ENCODE data around the gene QRFPR. TPM values are rescaled to one million over a fixed set of nuclear protein-coding genes. Genes with fewer than 3 reads are reported as not detected.

Gene QRFPR
- total RNA-seq (2021; fragmentation: NEBNext Ultra II Directional; extraction: Animal tissue kit (Norgen Biotek cat#: 25700)) (0.88 and 1.0 TPM in 2 replicates), polyA plus RNA-seq (2011; rRNA removed) (2.4 and 2.9 TPM in 2 replicates), polyA minus RNA-seq (2011; rRNA and poly(A)+ RNA removed) (2.7 and 3.6 TPM in 2 replicates)
- 1.4 TPM for polyA plus RNA-seq (2011; cell fraction: cytosol; rRNA removed)
- 2.2 TPM for polyA plus RNA-seq (2011; cell fraction: nucleus; rRNA removed)
- polyA plus RNA-seq (2012, experiment 1 of 2): 0.92 to 1.4 TPM (median 1.3 TPM) in 4 replicates
- 0.56 TPM for polyA plus RNA-seq (2012, experiment 2 of 2)
- polyA plus RNA-seq (2013, experiment 1 of 2): 0.95 TPM
- polyA plus RNA-seq (2013, experiment 2 of 2): 1.2 TPM
- 0.88 TPM for polyA minus RNA-seq (2011; cell fraction: cytosol; rRNA and poly(A)+ RNA removed)
- 4.0 TPM for polyA minus RNA-seq (2011; cell fraction: nucleus; rRNA and poly(A)+ RNA removed)
- long read RNA-seq, experiment 1, partial matches to known transcripts: 0 of 1 reads
- long read RNA-seq, experiment 1, other reads (novel, unspliced or antisense): 0 of 1 reads
- long read RNA-seq, experiment 2: 0 reads

- H3K4me3 ChIP-seq (ENCODE audit: extremely low read depth in 1 of 4, insufficient read depth in 2 of 4, low read depth in 3 of 4, low read length in 4 of 4): peak within 1 kb of the TSS; percentile 26 to 66 (median 57)
- H4K91ac ChIP-seq (replicated peaks; ENCODE audit: insufficient read length, low read length): no peak within 1 kb of the TSS
- peak; percentile 46 to 67 for DNase-seq (ENCODE audit: low read depth in 1 of 2, low spot score in 2 of 2)
- no peaks in the 10 kb centered on the region for H3K79me2 ChIP-seq (ENCODE audit: control insufficient read depth in 1 of 2, insufficient read depth in 2 of 2, low read length in 2 of 2)
- FAIRE-seq: no peak
- peak within 1 kb of the TSS; percentile 89 for H2BK12ac ChIP-seq (ENCODE audit: low read depth, low read length)
- no peaks in the 10 kb centered on the region for H3K9me3 ChIP-seq (ENCODE audit: insufficient read depth in 2 of 2, low read depth in 1 of 2, low read length in 1 of 2)
- H4K5ac ChIP-seq (ENCODE audit: insufficient read length, low read depth, low read length): no peak within 1 kb of the TSS
- ChIA-PET POLR2A (ENCODE audit: partially characterized antibody) (interaction anchor here (0.7 to 1.0 kb wide), 2 partner anchors 12 to 370 kb away, joined by 3 read pairs; no protein-coding TSS in a partner anchor), CTCF (ENCODE audit: partially characterized antibody) (interaction anchor here (1.5 to 2.1 kb wide), 3 partner anchors 10 to 13 kb away, joined by 4 to 17 read pairs (median 11); no protein-coding TSS in a partner anchor)
- no peak within 1 kb of the TSS for H2BK120ac ChIP-seq (replicated peaks; ENCODE audit: low read depth, low read length)
- H3K27ac ChIP-seq (ENCODE audit: low read depth, low read length): no peak within 1 kb of the TSS
- H3K4me2 ChIP-seq (ENCODE audit: insufficient read depth in 1 of 2, low read depth in 2 of 2, low read length in 2 of 2): peak within 1 kb of the TSS; percentile 73 to 90
- H3K4ac ChIP-seq (replicated peaks; ENCODE audit: insufficient read length, low read depth, low read length): no peak within 1 kb of the TSS
- peaks cover 8 to 35% (median 22%) of the 10 kb centered on the region in 4 experiments for H3K27me3 ChIP-seq (replicated peaks in 1 of 4; ENCODE audit: control insufficient read depth in 3 of 4, extremely low read depth in 1 of 4, insufficient read depth in 3 of 4, low read length in 3 of 4)
- no peak within 1 kb of the TSS for H3K23ac ChIP-seq (ENCODE audit: insufficient read length)
- WGBS, 2 experiments (ENCODE audit: extremely low coverage in 1 of 2, insufficient coverage in 1 of 2, insufficient read length in 1 of 2, insufficient replicate concordance in 2 of 2, low coverage in 1 of 2, low lambda C conversion rate in 2 of 2, missing lambda C conversion rate in 1 of 2): 8% methylated on average over 35 of the region's 35 CpGs; no CpG with 5 or more reads in 1 of the 2 experiments
- peak within 1 kb of the TSS; percentile 28; the same call in 1 of the 2 replicates for H2BK20ac ChIP-seq (ENCODE audit: low read length)
- H3K4me1 ChIP-seq (replicated peaks in 1 of 4; ENCODE audit: control insufficient read depth in 3 of 4, insufficient read depth in 4 of 4, low read length in 3 of 4): peaks cover 0 to 2% (median 0%) of the 10 kb centered on the region in 4 experiments; a peak in 3 of 7 replicates
- H4K20me1 ChIP-seq (replicated peaks in 1 of 2; ENCODE audit: control insufficient read depth in 1 of 2, insufficient read depth in 2 of 2, low read length in 2 of 2): no peaks in the 10 kb centered on the region
- peak within 1 kb of the TSS in 1 of 4 experiments; percentile 37; a peak in 2 of 7 replicates for H3K9ac ChIP-seq (replicated peaks in 1 of 4; ENCODE audit: extremely low read depth in 1 of 4, low read depth in 3 of 4, low read length in 3 of 4)
- H4K8ac ChIP-seq (ENCODE audit: extremely low read depth, insufficient read depth, low read length): peak within 1 kb of the TSS; percentile 51; the same call in 1 of the 2 replicates
- H2AK5ac ChIP-seq (ENCODE audit: low read depth, low read length): no peak within 1 kb of the TSS
- H3K56ac ChIP-seq (replicated peaks; ENCODE audit: insufficient read length, low read depth, low read length): no peak within 1 kb of the TSS
- peaks cover 13% of the 10 kb centered on the region for H3K23me2 ChIP-seq (ENCODE audit: low read depth, low read length)
- peak within 1 kb of the TSS; percentile 40; the same call in 1 of the 2 replicates for H2BK5ac ChIP-seq (ENCODE audit: low read depth, low read length)
- no peak within 1 kb of the TSS for H3K14ac ChIP-seq (ENCODE audit: insufficient read length)
- peak within 1 kb of the TSS; percentile 94 for H2AFZ ChIP-seq (ENCODE audit: low read length)
- peak within 1 kb of the TSS; percentile 92 for H3K18ac ChIP-seq (ENCODE audit: extremely low read depth, low read length)
- H3K36me3 ChIP-seq (ENCODE audit: control insufficient read depth in 2 of 4, insufficient read depth in 4 of 4, low read length in 3 of 4): no peaks in the 10 kb centered on the region
- H3K79me1 ChIP-seq (ENCODE audit: low read depth, low read length): no peaks in the 10 kb centered on the region
- no peak within 1 kb of the TSS for H2BK15ac ChIP-seq (ENCODE audit: low read length)
- peak; percentile 68 for TF ChIP-seq SUZ12 (IDR thresholded peaks at IDR 0.05; ENCODE audit: low read length)
- TF ChIP-seq CTCF (IDR thresholded peaks at IDR 0.05; ENCODE audit: control extremely low read depth in 1 of 3, insufficient read depth in 1 of 3, low read depth in 1 of 3, low read length in 3 of 3): peak in 2 of 3 experiments; percentile 3 to 5; a peak in 1 of 4 replicates
- TF ChIP-seq RFX5 (IDR thresholded peaks at IDR 0.05; ENCODE audit: borderline replicate concordance, low read depth, low read length): no peak
- TF ChIP-seq KDM5A (IDR thresholded peaks at IDR 0.05; ENCODE audit: low read length): no peak
- no peak for TF ChIP-seq BRCA1 (IDR thresholded peaks at IDR 0.05; ENCODE audit: low read depth, low read length)
- TF ChIP-seq POLR2A (IDR thresholded peaks at IDR 0.05; ENCODE audit: control extremely low read depth in 1 of 2, low read depth in 2 of 2, low read length in 2 of 2): peak in 1 of 2 experiments; percentile 39; a peak in 1 of 3 replicates
Measured at GRCh38 chr4:121380776-121381462, at the start of gene QRFPR. Gene QRFPR, minus strand, starts transcription at chr4:121381018. Its CDS starts 371 bp downstream, at chr4:121380647.
